Stimulated activated CD8-positive, alpha-beta memory T cell treated with anti-CD3 and anti-CD28 coated beads, Interleukin-7, amount 100 ng/mL, for 24 hours (primary cell): ENCODE data around the gene SLC25A44.
"Not testable (repeated sequence)": the region's sequence is repeated elsewhere in the genome, so short reads cannot be mapped to it uniquely, and the experiment has no call there.

Source experiments
- DNase-seq: peaks from one replicate; pipeline ENCODE4 v3.0.0-alpha.2; 2020; ENCODE audit warnings: low read depth

Gene SLC25A44

GRCh38 chr1:156211243-156211642, 17.3 kb downstream of the SLC25A44 start:
- no peak for DNase-seq

- DNase-seq = no peak
Observed at GRCh38 chr1:156212130-156212529, 18.2 kb downstream of the SLC25A44 start.

- DNase-seq = peak; percentile 95
Observed at GRCh38 chr1:156212833-156213643, 19.1 kb downstream of the SLC25A44 start, which contains the start of gene PMF1. Gene PMF1 (plus strand): TSS chr1:156213007. CDS start chr1:156213016, 9 bp downstream.

- DNase-seq = no peak
Observed at GRCh38 chr1:156213644-156213966, 19.7 kb downstream of the SLC25A44 start.

- DNase-seq = no peak
Observed at GRCh38 chr1:156214024-156214748, 20.3 kb downstream of the SLC25A44 start.

- DNase-seq = not testable (repeated sequence)
Observed at GRCh38 chr1:156216361-156217086, 22.6 kb downstream of the SLC25A44 start.

GRCh38 chr1:156217871-156218270, 24.0 kb downstream of the SLC25A44 start:
- DNase-seq = no peak

GRCh38 chr1:156220226-156220625, 26.3 kb downstream of the SLC25A44 start:
- DNase-seq = no peak

GRCh38 chr1:156221986-156222692, 28.2 kb downstream of the SLC25A44 start:
- DNase-seq = no peak

GRCh38 chr1:156225677-156226014, 31.7 kb downstream of the SLC25A44 start:
- DNase-seq = no peak

- no peak for DNase-seq
Observed at GRCh38 chr1:156226116-156226538, 32.2 kb downstream of the SLC25A44 start.

GRCh38 chr1:156226782-156227181, 32.9 kb downstream of the SLC25A44 start:
- no peak for DNase-seq

- DNase-seq = no peak
Observed at GRCh38 chr1:156228501-156228900, 34.6 kb downstream of the SLC25A44 start.

- no peak for DNase-seq
Observed at GRCh38 chr1:156229809-156230472, 36.0 kb downstream of the SLC25A44 start.

- DNase-seq = no peak
Observed at GRCh38 chr1:156230473-156230837, 36.6 kb downstream of the SLC25A44 start.

- DNase-seq = no peak
Observed at GRCh38 chr1:156232201-156232894, 38.4 kb downstream of the SLC25A44 start.

GRCh38 chr1:156233426-156234127, 39.7 kb downstream of the SLC25A44 start:
- DNase-seq = no peak

GRCh38 chr1:156236164-156236563, 42.3 kb downstream of the SLC25A44 start:
- no peak for DNase-seq

- no peak for DNase-seq
Observed at GRCh38 chr1:156238248-156238647, 44.3 kb downstream of the SLC25A44 start.

- DNase-seq = no peak
Observed at GRCh38 chr1:156241311-156241811, 47.5 kb downstream of the SLC25A44 start.
